Fibroblast of pulmonary artery (primary cell): ENCODE data around the gene MAB21L4.

Experiments
- DNase-seq: peaks from one replicate; pipeline ENCODE4 v3.0.0-alpha.2; 2010; ENCODE audit warnings: low read depth
- H3K4me3 ChIP-seq: replicated peaks from 2 replicates; pipeline ENCODE4 v1.5.1; 2011; ENCODE audit warnings: low read depth, mild to moderate bottlenecking, control low read depth, low read length, moderate library complexity
- TF ChIP-seq, protein P1 (sequence below): IDR thresholded peaks from 2 replicates; pipeline ENCODE4 v1.5.1; 2011; ENCODE audit warnings: mild to moderate bottlenecking, control low read depth, low read length, inconsistent platforms; ENCODE audit errors: missing control alignments

MAB21L4 gene

DNA sequence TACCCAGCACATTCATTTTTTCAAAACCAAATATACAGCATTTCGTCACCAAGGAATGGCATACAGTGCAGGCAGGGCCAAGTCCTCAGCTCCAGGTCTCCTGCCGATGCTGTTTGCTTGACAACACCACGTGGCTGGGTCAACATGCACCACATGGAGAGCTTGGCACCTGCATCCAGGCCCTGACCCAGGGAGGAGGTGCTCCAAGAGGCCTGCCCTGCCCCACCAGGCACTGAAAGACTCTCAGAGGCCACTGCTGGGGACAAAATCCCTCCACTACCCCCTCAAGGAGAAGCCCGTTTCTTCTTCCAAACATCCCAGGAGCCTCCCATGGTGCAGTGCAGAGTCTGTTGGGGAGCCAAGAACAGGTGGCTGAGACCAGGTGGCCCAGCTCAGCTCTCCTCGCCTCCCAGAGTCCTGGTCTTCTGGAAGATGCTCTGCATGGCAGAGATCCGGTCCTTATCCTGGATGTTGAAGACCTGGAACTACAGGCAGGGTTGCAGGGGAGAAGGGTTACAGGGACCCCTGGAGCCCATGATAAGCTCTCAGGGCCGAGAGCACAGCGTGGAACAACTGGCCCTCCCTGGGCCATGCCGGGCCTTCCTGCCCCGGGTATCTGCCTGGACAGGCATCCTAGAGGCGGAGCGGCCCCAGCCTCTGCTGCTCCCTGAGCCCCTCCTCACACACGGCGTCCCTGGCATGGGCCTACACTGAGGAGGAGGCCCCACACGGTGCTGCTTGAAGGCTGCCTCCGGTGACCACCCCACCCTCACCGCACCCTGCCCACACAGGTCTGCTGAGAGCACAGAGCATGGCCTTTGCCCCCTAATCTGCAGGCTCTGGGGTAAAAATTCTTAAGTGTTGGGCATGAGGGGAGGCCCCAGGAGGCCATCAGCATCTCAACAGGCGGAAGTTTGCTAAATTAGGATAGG is 9.0 kb downstream of the MAB21L4 start:
- H3K4me3 ChIP-seq: no peak overlapping the region
- TF ChIP-seq, protein P1, sequence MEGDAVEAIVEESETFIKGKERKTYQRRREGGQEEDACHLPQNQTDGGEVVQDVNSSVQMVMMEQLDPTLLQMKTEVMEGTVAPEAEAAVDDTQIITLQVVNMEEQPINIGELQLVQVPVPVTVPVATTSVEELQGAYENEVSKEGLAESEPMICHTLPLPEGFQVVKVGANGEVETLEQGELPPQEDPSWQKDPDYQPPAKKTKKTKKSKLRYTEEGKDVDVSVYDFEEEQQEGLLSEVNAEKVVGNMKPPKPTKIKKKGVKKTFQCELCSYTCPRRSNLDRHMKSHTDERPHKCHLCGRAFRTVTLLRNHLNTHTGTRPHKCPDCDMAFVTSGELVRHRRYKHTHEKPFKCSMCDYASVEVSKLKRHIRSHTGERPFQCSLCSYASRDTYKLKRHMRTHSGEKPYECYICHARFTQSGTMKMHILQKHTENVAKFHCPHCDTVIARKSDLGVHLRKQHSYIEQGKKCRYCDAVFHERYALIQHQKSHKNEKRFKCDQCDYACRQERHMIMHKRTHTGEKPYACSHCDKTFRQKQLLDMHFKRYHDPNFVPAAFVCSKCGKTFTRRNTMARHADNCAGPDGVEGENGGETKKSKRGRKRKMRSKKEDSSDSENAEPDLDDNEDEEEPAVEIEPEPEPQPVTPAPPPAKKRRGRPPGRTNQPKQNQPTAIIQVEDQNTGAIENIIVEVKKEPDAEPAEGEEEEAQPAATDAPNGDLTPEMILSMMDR: no peak
- no peak for DNase-seq

DNA sequence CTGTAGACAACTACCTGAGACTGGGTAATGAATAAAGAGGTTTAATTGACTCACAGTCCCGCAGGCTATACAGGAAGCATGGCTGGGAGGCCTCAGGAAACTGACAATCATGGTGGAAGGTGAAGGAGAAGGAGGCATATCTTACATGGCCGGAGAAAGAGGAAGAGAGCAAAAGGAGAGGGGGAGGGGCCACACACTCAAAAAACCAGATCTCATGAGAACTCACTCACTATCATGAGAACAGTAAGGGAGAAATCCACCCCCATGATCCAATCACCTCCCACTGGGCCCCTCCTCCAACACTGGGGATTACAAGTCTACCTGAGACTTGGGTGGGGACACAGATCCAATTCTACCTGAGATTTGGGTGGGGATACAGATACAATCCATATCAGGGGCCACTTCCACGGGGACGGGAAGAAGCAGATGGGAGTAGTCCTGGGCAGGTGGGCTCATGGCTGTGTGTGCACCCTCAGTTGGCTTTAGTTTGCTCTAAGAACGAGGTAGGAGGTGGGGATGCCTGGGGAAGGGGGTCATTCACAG is 9.9 kb downstream of the MAB21L4 start:
- TF ChIP-seq, protein P1: no peak
- DNase-seq: no peak
- no peak overlapping the region for H3K4me3 ChIP-seq

DNA sequence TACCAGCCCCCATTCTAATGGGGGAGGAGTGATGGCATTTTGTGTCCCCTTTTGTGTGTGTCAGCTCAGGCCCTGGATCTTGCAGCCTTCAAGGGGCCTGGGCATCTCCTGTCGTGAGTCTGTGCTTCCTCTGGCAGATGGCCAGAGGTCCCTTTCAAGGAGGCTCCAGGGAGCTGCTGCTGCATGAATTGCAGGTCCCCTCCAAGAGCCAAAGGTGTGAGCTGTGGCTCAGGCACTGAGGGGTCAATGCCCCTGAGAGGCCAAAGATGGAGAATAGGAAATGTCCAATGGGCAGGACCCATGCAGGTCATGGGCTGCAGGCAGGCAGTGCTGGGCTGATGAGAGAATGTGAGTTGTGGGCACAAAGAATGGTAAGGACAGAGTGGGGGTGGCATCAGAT is 10.4 kb downstream of the MAB21L4 start:
- no peak overlapping the region for H3K4me3 ChIP-seq
- no peak for DNase-seq
- TF ChIP-seq, protein P1: no peak

DNA sequence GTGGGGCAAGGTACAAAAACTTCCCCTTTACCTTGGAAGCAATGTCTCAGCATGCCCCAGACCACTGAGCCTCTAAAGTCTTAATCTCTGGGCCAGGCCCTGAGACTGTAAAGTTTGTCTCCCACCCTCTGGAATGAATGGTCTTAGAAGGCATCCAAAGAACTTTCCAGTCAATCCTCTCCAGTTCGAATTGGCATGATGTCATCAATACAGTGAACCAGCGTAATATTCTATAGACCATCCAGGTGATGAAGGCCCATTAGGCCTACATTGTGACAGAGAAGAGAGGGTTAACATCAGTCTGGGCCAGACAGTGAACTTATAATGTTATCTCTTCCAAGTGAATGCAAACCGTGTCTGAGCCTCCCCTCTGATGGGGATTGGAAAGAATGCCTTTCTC is 11.2 kb downstream of the MAB21L4 start:
- no peak for DNase-seq
- TF ChIP-seq, protein P1: no peak
- no peak overlapping the region for H3K4me3 ChIP-seq

DNA sequence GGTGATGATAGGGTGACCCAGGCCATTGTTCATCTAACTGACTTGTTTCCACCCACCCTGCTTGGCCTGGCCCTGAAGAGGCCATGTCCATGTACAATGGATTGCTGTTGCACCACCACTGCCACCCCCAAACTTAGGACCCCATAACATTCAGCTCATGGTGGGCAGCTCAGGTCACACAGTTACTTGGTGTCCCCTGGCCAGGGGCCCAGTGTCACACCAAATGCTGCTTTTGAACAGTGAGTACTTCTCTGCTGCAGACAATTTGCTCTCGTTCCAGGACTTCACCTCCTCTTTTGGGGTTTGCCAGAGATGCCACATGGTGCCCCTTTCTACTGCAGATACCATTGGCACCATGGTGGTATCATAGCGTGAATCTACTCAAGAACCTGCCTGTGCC is 11.7 kb downstream of the MAB21L4 start:
- no peak overlapping the region for H3K4me3 ChIP-seq
- no peak for DNase-seq
- TF ChIP-seq, protein P1: no peak

DNA sequence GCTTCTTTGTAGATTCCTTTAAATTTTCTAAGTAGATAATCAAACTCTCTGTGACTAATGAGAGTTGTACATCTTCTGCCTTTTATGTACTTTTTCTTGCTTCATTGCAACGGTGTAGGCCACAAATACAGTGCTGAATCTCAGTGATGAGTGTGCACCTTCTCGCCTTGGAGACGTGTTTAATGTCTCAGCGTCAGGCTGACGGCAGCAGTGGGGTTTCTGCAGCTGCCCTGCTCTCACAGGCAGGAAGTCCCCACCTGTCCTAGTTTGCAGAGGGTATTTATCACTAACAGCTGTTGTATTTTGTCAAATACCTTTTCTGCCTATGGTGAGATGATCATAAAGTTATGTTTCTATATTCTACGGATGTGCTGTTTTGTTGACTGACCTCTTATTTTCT is 14.0 kb downstream of the MAB21L4 start:
- H3K4me3 ChIP-seq: no peak overlapping the region
- no peak for DNase-seq
- TF ChIP-seq, protein P1: no peak
